ENCODE measurements around the gene PLA2G2D. TPM values are rescaled to one million over a fixed set of nuclear protein-coding genes. Genes with fewer than 3 reads are reported as not detected.

PLA2G2D gene
- total and polyA plus RNA-seq, 7 experiments from 2014 or later: not detected

DNA sequence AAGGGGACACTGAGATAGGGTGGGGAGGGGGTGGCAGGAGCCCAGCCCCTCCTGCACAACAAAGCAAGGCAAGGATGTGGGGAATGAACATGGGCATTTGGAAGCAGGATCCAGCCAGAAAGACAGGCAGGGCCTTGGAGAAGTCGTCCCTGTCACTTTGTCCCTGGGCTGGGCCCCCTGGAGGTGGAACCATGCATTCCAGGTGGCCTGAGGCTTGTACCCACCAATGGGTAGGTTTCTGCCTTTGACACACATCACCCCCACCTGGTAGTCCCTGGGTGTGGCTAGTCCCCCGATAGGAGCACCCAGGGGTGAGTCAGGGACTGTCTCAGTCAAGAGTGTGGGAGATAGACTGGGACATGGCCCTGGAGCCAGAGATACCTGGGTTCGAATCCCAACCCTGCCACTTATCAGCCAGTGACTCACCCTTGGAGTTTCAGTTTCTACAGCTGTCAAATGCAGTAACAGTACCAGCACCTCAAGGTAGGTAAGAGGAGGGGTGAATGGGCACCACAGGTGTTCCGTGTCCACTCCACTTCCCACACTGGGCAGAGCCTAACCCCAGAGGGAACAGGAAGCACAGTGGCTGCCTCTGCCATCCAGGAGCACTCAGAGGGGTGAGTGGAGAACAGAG lies 10.0 kb downstream of the PLA2G2D start:
- no peak overlapping the region for H3K4me3 Mint-ChIP-seq
- Histone ChIP-seq H3K4me3 (ENCODE audit: low read length) (no peak overlapping the region), H3K4me1 (ENCODE audit: control insufficient read depth in 2 of 2, insufficient read depth in 2 of 2, low read length in 2 of 2) (no peaks in the 10 kb centered on the region), H3K27me3 (ENCODE audit: control insufficient read depth in 2 of 2, insufficient read depth in 2 of 2, low read length in 2 of 2) (peaks cover 0 to 3% of the 10 kb centered on the region in 2 donors), H3K36me3 (ENCODE audit: control insufficient read depth in 2 of 3, insufficient read depth in 3 of 3, low read length in 3 of 3) (no peaks in the 10 kb centered on the region), H3K9me3 (ENCODE audit: control insufficient read depth in 2 of 3, low read length in 3 of 3) (no peaks in the 10 kb centered on the region), H3K27ac (ENCODE audit: low read depth, low read length) (no peak overlapping the region)
- ChIA-PET POLR2A (no interaction called here), CTCF (no interaction called here)
- no peaks in the 10 kb centered on the region for H3K36me3 Mint-ChIP-seq
- DNase-seq: no peak
- H3K27ac Mint-ChIP-seq: no peak overlapping the region
- peaks cover 0 to 25% (median 9%) of the 10 kb centered on the region in 5 donors for H3K27me3 Mint-ChIP-seq
- ATAC-seq: no peak
- intact Hi-C loops (cut with micrococcal nuclease): no loop called here
- no peaks in the 10 kb centered on the region for H3K9me3 Mint-ChIP-seq
- peaks cover 0 to under 1% (median 0%) of the 10 kb centered on the region in 7 donors for H3K4me1 Mint-ChIP-seq

DNA sequence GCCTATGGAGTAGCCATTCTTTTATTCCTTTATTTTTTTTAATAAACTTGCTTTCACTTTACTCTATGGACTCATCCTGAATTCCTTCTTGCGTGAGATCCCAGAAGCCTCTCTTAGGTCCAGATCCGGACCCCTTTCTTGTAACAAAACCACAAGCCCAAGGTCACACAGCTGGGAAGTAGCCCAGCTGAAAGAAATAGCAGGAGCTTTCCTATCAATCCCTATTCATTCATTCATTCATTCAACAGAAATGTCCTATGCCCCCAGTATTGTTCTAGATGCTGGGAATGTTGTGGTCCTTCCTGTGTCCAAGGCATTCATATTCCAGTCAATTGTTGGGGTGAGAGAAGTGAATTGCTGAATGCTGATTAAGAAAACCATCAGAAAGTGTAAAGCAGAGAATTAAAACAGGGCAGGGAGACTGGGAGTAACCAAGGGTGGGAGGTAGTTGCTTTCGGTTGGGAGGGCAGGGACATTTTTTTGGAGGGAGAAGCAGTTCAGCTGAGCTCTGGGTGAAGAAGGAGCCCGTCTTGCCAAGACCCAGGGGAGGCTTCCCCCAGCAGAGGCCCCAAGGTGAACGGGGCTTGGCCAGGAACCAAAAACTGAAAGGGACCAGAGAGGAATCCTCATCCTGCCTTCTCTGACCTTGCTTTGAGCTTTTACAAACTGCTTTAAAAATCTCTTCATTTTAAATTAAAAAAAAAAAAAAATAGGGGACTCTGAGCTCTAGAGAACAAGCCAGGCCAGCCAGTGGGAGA lies 10.8 kb downstream of the PLA2G2D start:
- H3K36me3 ChIP-seq (ENCODE audit: control insufficient read depth in 2 of 3, insufficient read depth in 3 of 3, low read length in 3 of 3): no peaks in the 10 kb centered on the region
- intact Hi-C loops (cut with micrococcal nuclease): no loop called here
- Mint-ChIP-seq H3K4me3 (no peak overlapping the region), H3K27me3 (peaks cover 0 to 18% (median 8%) of the 10 kb centered on the region in 5 donors), H3K36me3 (no peaks in the 10 kb centered on the region), H3K4me1 (no peaks in the 10 kb centered on the region), H3K27ac (no peak overlapping the region), H3K9me3 (no peaks in the 10 kb centered on the region)
- no peaks in the 10 kb centered on the region for H3K4me1 ChIP-seq (ENCODE audit: control insufficient read depth in 2 of 2, insufficient read depth in 2 of 2, low read length in 2 of 2)
- H3K27me3 ChIP-seq (ENCODE audit: control insufficient read depth in 2 of 2, insufficient read depth in 2 of 2, low read length in 2 of 2): peaks cover 0 to 3% of the 10 kb centered on the region in 2 donors
- H3K9me3 ChIP-seq (ENCODE audit: control insufficient read depth in 2 of 3, low read length in 3 of 3): no peaks in the 10 kb centered on the region
- no peak overlapping the region for H3K4me3 ChIP-seq (ENCODE audit: low read length)
- no peak overlapping the region for H3K27ac ChIP-seq (ENCODE audit: low read depth, low read length)
- DNase-seq: no peak
- CTCF ChIA-PET: no interaction called here
- ATAC-seq: no peak
- POLR2A ChIA-PET: no interaction called here

DNA sequence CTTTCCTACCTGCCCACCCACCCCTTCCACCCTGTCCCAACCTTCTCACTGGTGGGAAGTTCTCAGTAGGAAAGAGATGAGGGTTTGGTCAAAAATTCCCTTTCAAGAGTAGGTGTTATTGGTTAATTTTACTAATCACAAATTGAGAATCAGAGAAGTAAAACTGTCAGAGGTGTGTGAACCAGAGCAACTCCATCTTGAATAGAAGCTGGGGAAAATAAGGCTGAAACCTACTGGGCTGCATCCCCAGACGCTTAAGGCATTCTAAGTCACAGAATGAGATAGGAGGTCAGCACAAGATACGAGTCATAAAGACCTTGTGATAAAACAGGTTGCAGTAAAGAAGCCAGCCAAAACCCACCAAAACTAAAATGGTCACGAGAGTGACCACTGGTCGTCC lies 11.5 kb downstream of the PLA2G2D start:
- Mint-ChIP-seq H3K27me3 (peaks cover 0 to 13% (median 8%) of the 10 kb centered on the region in 5 donors), H3K27ac (no peak overlapping the region), H3K4me3 (no peak overlapping the region), H3K4me1 (peaks cover 0 to 4% (median 0%) of the 10 kb centered on the region in 7 donors), H3K9me3 (no peaks in the 10 kb centered on the region), H3K36me3 (no peaks in the 10 kb centered on the region)
- ChIA-PET POLR2A (no interaction called here), CTCF (no interaction called here)
- ATAC-seq: no peak
- no peak for DNase-seq
- H3K27ac ChIP-seq (ENCODE audit: low read depth, low read length): no peak overlapping the region
- H3K36me3 ChIP-seq (ENCODE audit: control insufficient read depth in 2 of 3, insufficient read depth in 3 of 3, low read length in 3 of 3): no peaks in the 10 kb centered on the region
- no peaks in the 10 kb centered on the region for H3K4me1 ChIP-seq (ENCODE audit: control insufficient read depth in 2 of 2, insufficient read depth in 2 of 2, low read length in 2 of 2)
- no peaks in the 10 kb centered on the region for H3K9me3 ChIP-seq (ENCODE audit: control insufficient read depth in 2 of 3, low read length in 3 of 3)
- H3K4me3 ChIP-seq (ENCODE audit: low read length): no peak overlapping the region
- intact Hi-C loops (cut with micrococcal nuclease): no loop called here
- peaks cover 0 to 3% of the 10 kb centered on the region in 2 donors for H3K27me3 ChIP-seq (ENCODE audit: control insufficient read depth in 2 of 2, insufficient read depth in 2 of 2, low read length in 2 of 2)

DNA sequence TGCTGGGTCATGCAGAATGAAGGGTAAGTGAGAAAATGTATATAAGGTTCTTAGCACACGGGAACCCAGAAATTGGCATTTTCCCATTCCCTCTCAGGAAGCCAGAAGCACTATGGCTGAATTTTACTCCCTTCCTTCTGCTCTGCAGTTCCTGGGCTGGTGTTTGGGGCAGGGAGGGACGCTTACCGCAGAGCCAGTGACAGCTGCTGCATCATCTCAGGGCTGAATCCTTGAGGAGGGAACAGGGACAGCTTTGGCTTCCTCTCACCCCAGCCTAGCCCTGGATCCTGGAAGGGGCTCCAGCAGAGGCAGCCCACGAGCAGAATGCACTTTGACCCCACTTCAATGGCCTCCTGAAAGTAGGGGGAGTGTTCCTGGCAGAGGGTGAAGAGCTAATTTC lies 12.0 kb downstream of the PLA2G2D start:
- POLR2A ChIA-PET: no interaction called here
- no peak overlapping the region for H3K27ac Mint-ChIP-seq
- Histone ChIP-seq H3K27me3 (ENCODE audit: control insufficient read depth in 2 of 2, insufficient read depth in 2 of 2, low read length in 2 of 2) (peaks cover 0 to 3% of the 10 kb centered on the region in 2 donors), H3K27ac (ENCODE audit: low read depth, low read length) (no peak overlapping the region), H3K9me3 (ENCODE audit: control insufficient read depth in 2 of 3, low read length in 3 of 3) (no peaks in the 10 kb centered on the region), H3K4me1 (ENCODE audit: control insufficient read depth in 2 of 2, insufficient read depth in 2 of 2, low read length in 2 of 2) (no peaks in the 10 kb centered on the region), H3K4me3 (ENCODE audit: low read length) (no peak overlapping the region), H3K36me3 (ENCODE audit: control insufficient read depth in 2 of 3, insufficient read depth in 3 of 3, low read length in 3 of 3) (no peaks in the 10 kb centered on the region)
- CTCF ChIA-PET: no interaction called here
- H3K4me3 Mint-ChIP-seq: no peak overlapping the region
- intact Hi-C loops (cut with micrococcal nuclease): no loop called here
- peaks cover 0 to 13% (median 8%) of the 10 kb centered on the region in 5 donors for H3K27me3 Mint-ChIP-seq
- no peak for ATAC-seq
- H3K4me1 Mint-ChIP-seq: peaks cover 0 to 6% (median 0%) of the 10 kb centered on the region in 7 donors
- H3K36me3 Mint-ChIP-seq: no peaks in the 10 kb centered on the region
- H3K9me3 Mint-ChIP-seq: no peaks in the 10 kb centered on the region
- no peak for DNase-seq

DNA sequence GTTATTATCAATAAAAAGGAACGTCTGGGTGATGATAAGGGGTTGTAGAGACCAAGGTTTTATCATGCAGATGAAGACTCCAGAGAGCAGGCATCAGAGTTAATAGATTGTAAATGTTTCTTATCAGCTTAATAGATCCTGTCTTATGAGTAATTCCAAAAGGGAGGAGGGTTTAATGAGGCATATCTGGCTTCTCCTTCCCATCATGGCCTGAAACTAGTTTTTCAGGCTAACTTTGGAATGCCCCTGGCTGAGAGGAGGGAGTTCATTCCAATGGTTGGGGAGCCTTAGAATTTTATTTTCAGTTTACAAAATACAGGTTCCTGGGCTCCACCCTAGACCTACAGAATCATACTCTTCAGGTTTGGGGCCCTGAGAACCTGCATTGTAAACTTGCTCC lies 13.5 kb downstream of the PLA2G2D start:
- Histone ChIP-seq H3K27ac (ENCODE audit: low read depth, low read length) (no peak overlapping the region), H3K36me3 (ENCODE audit: control insufficient read depth in 2 of 3, insufficient read depth in 3 of 3, low read length in 3 of 3) (no peaks in the 10 kb centered on the region), H3K4me1 (ENCODE audit: control insufficient read depth in 2 of 2, insufficient read depth in 2 of 2, low read length in 2 of 2) (no peaks in the 10 kb centered on the region), H3K9me3 (ENCODE audit: control insufficient read depth in 2 of 3, low read length in 3 of 3) (no peaks in the 10 kb centered on the region), H3K27me3 (ENCODE audit: control insufficient read depth in 2 of 2, insufficient read depth in 2 of 2, low read length in 2 of 2) (peaks cover 0 to 3% of the 10 kb centered on the region in 2 donors), H3K4me3 (ENCODE audit: low read length) (no peak overlapping the region)
- ATAC-seq (no peak), DNase-seq (no peak)
- Mint-ChIP-seq H3K36me3 (no peaks in the 10 kb centered on the region), H3K4me3 (no peak overlapping the region), H3K27ac (no peak overlapping the region), H3K9me3 (no peaks in the 10 kb centered on the region), H3K27me3 (peaks cover 0 to 13% (median 4%) of the 10 kb centered on the region in 5 donors), H3K4me1 (peaks cover 0 to 6% (median 0%) of the 10 kb centered on the region in 7 donors)
- intact Hi-C loops (cut with micrococcal nuclease): no loop called here
- CTCF ChIA-PET: no interaction called here
- POLR2A ChIA-PET: no interaction called here

DNA sequence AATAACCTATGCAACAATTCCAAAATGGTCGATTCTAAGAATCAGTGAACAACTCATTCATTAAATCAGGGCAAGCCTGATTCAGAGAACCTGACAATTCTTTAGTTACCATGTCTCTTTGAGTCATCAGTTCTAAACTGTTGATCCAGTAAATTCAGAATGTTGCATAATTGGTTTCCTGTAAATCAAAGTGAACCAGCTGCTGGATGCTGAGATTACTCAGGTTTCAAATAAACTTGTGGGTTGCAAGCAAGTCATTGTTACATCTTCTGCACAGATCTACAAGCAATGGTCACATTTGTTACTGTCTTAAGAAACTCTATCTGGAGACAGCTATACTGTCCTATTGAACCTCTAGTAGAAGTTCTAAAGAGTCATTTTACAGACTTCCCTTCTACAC lies 16.5 kb downstream of the PLA2G2D start:
- CTCF ChIA-PET: interaction anchor here (0.6 kb wide), 1 partner anchor 114 kb away, joined by 4 read pairs; no protein-coding TSS in a partner anchor

More for the DNA sequence above, 16.5 kb downstream of the PLA2G2D start:
- no peaks in the 10 kb centered on the region for H3K4me1 ChIP-seq (ENCODE audit: control insufficient read depth in 2 of 2, insufficient read depth in 2 of 2, low read length in 2 of 2)
- H3K9me3 Mint-ChIP-seq: no peaks in the 10 kb centered on the region
- peaks cover 0 to 3% of the 10 kb centered on the region in 2 donors for H3K27me3 ChIP-seq (ENCODE audit: control insufficient read depth in 2 of 2, insufficient read depth in 2 of 2, low read length in 2 of 2)
- no peak overlapping the region for H3K4me3 Mint-ChIP-seq
- H3K4me3 ChIP-seq (ENCODE audit: low read length): no peak overlapping the region
- peaks cover 0 to 8% (median 0%) of the 10 kb centered on the region in 5 donors for H3K27me3 Mint-ChIP-seq
- no peaks in the 10 kb centered on the region for H3K36me3 ChIP-seq (ENCODE audit: control insufficient read depth in 2 of 3, insufficient read depth in 3 of 3, low read length in 3 of 3)
- H3K36me3 Mint-ChIP-seq: no peaks in the 10 kb centered on the region
- H3K9me3 ChIP-seq (ENCODE audit: control insufficient read depth in 2 of 3, low read length in 3 of 3): no peaks in the 10 kb centered on the region
- ATAC-seq (no peak), DNase-seq (no peak)
- peaks cover 0 to 6% (median 0%) of the 10 kb centered on the region in 7 donors for H3K4me1 Mint-ChIP-seq
- POLR2A ChIA-PET: no interaction called here
- no peak overlapping the region for H3K27ac ChIP-seq (ENCODE audit: low read depth, low read length)
- intact Hi-C loops (cut with micrococcal nuclease): no loop called here
- H3K27ac Mint-ChIP-seq: no peak overlapping the region

Measured in naive thymus-derived CD4-positive, alpha-beta T cell (primary cell).